DMS153 (cell line): ENCODE data around the gene TACSTD2.
A peak's percentile ranks its signal among the peaks of the same experiment; 100 is the strongest.
"Not testable (repeated sequence)": the region's sequence is repeated elsewhere in the genome, so short reads cannot be mapped to it uniquely, and the experiment has no call there.

Source experiments
- DNase-seq: peaks from one replicate; lab custom pipeline; 2025; lab: John Stamatoyannopoulos, UW

Gene TACSTD2

DNA sequence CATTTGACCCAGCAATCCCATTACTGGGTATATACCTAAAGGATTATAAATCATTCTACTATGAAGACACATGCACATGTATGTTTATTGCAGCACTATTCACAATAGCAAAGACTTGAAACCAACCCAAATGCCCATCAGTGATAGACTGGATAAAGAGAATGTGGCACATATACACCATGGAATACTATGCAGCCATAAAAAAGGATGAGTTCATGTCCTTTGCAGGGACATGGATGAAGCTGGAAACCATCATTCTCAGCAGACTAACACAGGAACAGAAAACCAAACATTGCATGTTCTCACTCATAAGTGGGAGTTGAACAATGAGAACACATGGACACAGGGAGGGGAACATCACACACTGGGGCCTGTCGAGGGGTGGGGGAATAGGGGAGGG is 13.3 kb downstream of the TACSTD2 start:
- DNase-seq, result not testable (repeated sequence)

DNA sequence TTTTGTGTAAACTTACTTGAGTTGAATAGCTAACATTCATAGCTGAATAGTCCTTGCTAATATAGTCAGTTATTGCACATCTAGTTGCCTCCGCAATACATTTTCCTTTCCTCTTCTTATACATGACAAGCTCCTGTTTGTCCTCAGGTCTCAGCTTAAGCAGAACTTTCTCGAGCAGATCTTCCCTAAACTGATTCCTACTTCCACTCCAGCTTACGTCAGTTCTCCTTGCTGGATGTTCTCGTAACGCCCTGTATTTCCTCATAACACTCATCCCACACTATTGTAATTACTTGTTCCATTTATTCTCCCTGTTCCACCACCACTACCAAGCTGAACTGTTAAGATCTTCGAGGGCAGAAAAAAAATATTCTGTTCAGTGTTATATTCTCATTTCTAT is 15.4 kb downstream of the TACSTD2 start:
- DNase-seq, result no peak

DNA sequence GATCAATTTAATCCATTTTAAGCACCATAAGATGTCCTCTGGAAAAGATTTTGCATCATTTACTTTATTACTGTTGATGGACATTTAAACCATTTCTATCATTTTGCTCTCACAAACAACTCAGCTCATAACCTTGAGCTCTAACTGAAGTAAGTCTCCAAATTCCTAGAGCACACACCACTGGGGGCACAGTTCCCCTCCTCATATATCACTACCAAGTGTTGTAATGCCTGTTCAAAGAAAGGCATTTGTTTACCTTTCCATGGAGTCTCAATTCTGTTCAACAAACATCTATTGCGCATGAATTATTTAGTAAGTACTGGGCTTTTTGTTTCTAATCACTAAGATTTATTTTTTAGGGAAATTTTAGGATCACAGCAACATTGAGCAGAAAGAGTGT is 21.7 kb downstream of the TACSTD2 start:
- no peak for DNase-seq

DNA sequence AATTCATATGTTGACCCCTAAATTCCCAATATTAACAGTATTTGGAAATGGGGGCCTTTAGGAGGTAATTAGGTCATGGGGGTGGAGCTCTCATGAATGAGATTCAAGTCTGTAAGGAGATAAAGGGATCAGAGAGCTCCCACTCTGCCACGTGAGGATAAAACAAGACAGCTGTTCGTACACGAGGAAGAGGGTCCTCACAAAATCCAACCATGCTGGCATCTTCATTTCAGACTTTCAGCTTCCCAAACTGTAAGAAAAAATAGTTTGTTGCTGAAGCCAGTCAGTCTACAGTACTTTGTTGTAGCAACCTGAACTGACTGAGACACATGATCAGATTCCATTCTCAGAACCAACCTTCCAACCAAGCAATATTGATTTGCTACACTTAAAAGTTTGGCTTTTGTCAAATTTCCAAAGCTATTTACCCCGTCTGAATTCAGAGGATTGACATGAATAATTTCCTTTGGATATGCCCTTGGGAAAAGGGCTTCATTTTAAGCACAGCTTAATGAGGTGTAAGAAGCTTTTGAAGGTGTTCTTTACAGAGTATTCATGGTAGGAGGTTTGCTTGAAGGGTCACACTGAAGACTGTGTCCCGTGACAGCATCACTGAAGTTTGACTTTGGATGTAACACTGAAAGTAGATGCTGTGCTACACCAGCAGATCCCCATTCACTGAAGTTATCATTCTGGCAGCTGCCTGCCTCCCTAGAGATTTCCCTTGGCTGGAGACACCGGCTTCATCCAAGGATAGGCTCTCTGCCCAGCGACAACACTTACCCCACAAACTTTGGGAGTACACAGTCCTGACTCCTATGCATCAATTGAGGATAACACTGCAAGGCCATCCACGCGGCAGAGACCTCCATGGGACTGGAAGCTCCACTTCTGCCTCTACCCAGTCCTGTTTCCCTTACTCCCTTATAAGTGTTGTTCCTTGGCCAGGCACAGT is 25.6 kb downstream of the TACSTD2 start:
- no peak for DNase-seq

DNA sequence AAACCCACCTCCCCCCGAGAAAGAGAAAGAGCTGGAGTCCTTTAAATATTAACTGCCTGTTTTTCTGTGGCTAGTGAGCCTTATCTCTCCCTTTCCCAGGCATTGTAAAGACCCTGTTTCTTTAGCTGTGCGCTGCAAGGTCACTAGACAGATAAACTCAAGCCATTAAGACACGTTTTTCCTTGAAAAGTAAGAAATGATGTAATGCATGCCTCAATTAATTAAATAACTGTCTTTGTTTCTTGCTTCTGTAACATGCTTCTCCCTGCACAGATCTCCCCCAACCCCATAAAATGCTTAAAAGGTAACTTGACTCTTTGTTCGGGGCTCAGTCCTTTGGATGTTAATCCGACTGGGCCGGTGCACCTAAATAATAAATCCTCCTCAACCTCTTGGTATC is 27.8 kb downstream of the TACSTD2 start:
- not testable (repeated sequence) for DNase-seq

DNA sequence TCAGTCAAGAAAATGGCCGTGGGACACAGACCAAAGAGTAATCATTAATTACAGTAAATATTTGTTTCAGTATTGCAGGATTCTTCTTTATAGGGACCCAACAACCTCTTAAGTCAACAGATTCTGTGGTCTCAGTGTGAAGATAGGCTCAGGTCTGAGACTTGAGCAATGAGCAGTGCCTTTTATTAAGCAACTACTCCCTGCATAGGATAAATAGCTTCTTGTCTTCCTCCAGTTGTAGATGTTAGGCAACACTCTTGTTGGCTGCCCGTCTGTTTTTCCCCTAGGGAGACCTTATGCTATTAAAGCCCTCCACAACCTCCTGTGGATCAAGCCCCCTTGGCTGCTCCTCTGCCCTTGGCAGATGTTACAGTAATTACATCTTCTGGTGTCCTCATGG is 28.7 kb downstream of the TACSTD2 start:
- DNase-seq, result no peak

DNA sequence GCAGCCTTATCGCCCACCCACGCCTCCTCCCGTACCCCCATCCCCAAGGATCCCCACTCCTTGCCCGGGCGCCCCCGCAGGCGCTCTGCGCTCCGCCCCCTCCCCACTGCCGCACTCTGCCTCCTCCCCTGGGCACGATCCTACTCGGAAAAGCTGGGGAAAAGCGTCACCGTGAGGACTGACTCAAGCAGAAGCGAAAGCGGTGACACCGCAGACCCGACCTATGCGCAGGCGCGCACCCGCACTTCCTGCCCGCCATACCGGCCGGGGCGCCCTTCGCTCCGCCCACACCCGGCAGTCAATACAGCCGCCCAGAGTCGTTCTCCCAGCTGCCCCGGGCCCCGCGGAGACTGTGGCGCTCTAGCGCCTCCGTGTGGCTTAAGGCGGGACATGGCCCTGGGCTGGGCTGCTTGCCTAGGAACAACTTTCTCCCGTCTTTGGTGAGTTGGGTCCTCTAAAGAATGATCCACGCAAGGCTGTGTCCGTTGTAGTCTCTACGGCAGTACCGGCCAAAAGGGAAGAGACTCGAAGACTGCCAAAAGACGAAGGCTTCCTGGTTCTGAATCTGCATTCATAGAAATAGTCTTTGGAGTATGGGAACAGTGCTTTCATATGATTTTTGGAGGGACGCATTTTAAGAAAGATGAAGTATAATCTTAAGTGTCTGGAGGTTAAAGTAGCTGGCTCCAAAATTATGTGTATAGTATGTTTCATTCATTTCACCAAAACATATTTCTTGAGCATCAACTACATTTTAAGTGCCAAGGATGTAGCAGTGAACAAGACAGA is 30.3 kb downstream of the TACSTD2 start, which contains the start of gene OMA1:
Gene OMA1 (minus strand): TSS at position 207 of the 789 bp plus-strand sequence. CDS start 7,432 bp downstream, outside the sequence.
- peak; percentile 90 for DNase-seq

DNA sequence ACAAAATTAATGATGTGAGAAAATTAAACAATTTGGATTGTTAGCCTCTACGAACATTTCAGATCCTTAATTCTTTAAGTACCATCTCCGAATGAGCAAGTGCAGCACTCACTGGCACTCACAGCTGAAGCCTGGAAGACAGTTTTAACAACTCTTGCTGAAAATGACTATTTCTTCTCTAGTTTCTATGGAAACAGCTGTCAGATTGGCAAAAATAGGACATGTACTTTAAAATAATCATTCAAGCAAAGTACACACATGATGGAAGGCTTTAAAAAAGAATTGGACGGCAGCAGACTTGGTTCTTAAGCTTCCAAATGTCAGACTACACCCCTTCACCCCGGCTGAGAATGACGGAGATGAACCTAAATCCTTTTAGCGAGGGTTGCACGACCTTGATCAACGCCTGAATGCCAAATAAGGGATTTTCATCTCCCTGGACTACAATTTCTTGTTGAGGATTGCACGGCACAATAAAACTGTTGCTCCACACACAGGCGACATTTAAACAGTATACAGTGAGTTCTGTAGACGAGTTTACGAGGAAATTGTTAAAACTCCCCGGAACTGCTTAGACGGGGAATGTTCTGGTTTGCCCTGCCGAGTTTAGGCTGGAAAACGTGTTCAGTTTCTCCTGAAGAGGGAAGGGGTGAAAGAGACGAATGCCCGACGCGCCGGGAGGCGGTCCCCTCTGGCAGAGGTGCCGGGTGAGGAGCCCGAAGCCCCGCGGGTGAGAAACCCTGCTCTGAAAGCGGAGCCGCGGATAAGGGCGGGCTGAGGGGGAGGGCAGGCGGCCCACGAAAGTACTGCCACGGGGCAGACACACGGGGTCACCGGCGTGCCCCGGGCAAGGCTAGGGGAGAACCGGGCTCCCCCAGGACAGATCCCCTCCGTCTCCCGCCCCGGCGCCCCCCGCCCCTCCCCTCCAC is 31.2 kb downstream of the TACSTD2 start:
- DNase-seq, result peak; percentile 22

DNA sequence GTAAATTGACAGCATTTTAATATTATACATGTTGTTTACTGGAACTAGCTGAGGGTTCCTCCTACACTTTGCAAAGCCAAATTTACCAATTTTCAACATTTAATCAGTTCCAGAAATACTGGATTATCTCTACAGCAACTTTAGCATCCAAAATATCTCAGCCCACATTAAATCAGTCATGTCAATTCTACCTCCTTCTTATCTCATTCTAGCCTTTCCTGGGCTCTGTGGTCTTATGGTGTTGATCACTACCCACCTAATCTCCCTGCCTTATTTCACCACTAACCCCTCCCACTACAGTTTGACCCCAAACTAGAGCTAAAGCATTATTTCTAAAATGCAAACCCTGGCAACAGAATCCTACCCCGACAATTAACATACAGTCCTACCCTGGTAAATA is 33.8 kb downstream of the TACSTD2 start:
- no peak for DNase-seq

DNA sequence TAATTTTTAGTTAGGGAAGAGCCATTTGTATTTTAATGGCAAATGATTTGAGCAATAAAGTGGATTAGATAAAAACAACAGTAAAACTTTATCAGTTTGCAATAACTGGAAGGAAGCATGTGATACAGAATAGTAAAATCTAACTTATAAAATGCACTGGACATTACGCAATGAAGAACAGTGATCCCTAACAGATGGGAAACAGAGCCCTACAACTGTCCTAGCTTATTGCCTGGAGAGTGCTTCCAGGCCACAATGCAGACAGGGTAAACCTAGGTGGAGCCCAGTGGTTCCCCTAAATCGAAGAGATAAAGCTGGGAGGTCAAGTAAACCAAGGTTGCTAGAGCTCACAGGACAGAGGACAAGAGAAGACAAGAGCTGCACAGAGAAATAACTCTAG is 37.5 kb downstream of the TACSTD2 start:
- no peak for DNase-seq

DNA sequence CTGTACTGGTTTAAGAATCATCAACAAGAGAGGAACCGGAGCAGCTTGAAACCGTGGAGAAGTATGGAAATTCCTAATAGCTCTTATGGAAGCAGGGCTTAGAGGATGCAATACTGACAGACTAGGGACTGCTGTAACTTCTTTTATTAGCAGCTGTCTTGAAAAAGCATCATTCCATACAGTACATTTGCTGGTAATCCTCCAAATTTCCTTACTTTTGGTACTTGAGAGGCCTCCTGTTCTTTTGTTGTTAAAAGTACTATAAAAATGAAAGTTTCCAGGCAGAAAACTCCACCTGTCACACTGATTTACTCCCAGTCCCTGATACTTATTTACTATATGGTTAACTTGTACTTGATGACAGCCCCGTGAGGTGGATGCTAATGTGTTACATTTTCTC is 38.2 kb downstream of the TACSTD2 start:
- no peak for DNase-seq

DNA sequence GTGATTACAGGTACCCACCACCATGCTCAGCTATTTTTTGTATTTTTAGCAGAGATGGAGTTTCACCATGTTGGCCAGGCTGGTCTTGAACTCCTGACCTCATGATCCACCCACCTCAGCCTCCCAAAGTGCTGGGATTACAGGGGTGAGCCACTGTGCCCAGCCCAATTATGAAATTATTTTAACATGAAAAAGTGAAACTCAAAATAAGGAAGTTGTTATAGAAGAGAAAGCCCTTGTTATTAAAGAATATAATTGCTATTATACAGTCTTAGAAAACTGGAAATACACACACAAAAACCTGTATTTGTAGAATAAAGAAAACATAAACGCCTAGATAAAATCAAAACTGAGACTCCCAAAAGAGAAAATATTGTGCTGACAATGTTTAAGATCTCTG is 45.2 kb downstream of the TACSTD2 start:
- DNase-seq, result not testable (repeated sequence)

DNA sequence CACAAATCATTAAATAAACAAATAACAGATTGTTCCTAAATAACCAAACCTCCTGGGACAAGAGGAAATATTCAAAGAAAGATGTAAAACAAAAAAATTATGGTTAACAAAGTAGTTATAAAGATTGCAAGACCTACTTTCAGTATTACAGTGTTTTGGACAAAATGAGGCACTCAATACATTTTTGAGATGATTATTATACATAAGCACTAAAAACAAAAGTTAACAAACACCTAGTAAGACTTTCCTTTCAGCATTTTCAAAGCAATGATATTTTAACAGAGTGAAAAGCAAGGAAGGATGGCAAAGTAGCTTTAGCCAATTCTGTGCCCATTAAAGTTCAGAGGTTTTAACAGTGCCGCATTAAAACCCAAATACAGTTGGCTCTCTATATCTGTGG is 47.8 kb downstream of the TACSTD2 start:
- no peak for DNase-seq

DNA sequence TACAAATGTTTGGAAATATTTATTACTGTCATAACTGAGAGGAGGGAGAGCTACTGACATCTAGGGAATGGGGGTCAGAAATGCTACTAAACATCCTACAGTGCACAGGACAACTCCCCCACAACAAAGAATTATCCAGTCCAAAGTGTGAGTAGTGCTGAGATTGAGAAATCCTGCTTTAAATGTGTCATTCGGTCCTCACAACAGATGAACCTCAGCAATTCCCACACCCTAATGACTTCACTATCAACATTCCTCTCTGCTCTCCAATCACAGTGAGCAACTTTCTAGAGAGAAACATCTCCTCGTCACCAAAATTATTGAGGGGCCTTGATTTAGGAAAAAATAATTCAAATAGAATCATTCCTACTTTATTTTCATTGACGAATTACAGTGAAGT is 48.5 kb downstream of the TACSTD2 start:
- DNase-seq, result no peak
